NCI-H345 (cell line): ENCODE measurements around the gene CDKAL1.
"Not testable (repeated sequence)": the region's sequence is repeated elsewhere in the genome, so short reads cannot be mapped to it uniquely, and the experiment has no call there.

ENCODE experiments used
- DNase-seq: peaks from one replicate; lab custom pipeline; 2025; lab: John Stamatoyannopoulos, UW

CDKAL1 gene

DNA sequence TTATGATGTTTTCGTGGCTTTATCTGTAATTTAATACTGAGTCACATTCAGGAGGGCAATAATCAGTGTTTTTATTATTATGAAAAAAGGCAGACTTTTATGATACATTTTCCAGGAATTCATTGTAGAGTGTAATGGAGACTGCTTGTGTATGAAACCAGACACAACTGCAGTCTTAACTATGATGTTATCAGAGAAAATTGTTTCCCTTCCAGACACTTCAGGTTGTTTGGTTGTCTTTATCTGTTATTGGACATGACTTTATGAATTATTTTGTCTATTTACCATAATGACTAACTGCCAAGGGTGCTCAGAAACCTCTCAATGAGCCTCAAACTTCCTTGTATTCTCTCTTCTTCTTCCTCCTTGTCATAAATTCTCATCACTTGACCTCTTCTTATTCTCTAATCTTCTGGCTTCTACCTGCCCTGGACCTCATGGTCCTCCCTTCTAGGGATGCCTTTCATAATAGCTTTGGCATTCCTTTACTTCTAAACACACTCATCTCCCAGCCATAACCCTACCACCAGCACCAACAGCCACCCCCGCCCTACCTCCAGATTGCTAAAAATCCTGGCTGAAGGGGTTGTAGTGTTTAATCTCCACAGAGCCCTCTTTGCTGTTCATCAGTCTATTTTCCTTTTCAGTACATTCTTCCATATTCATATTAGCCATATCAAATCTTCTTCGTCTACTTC, 492.5 kb downstream of the CDKAL1 start:
- DNase-seq, result no peak

DNA sequence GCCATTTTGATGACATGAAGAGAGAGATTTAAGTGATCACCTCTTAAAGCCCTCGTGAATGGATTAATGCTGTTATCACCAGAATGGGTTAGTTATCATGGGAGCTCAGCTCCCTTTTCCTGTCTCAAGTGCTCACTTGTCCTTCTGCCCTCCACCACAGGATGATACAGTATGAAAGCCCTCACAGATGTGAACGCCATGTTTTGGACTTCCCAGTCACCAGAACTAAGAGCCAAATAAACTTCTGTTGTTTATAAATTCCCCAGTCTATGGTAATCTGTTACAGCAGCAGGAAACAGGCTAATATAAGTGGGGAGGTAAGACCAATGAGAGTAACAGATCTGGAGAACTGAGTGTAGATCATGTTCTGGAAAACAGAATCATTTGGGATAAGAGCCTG, 493.2 kb downstream of the CDKAL1 start:
- no peak for DNase-seq

DNA sequence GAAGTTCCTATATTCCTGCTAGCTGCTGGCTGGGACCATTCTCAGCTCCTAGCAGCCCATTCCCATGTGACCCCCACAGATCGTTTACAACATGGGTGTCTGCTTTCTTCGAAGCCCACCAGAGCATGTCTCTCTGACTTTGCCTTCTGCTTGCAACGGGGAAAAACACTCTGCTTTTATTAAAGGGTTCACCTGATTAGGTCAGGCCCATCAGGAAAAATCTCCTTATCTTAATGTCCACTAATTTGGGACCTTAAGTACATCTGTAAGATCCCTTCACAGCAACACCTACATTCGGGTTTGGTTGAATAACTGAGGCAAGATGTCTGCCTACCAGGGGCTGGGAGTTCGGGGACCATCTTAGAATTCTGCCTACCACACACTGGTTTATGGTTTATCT, 496.9 kb downstream of the CDKAL1 start:
- no peak for DNase-seq

DNA sequence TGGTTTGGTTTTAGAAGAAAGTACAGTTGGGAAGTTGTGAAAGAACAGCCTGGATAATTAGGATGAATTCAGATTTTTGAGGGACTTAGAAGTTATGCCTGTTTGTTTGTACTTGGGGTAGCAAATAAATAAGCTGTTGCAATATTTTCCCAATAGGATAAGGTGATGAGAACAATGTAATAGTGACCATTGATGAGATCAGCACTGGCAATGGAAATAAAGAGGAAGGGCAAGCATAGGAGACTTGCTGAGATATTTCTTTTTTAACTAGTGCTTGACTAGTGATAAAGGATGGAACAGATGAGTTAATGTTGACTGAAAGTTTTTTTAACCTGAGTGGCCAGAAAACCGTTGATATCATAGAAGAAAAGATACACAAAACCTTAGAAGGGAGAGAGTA, 498.8 kb downstream of the CDKAL1 start:
- no peak for DNase-seq

DNA sequence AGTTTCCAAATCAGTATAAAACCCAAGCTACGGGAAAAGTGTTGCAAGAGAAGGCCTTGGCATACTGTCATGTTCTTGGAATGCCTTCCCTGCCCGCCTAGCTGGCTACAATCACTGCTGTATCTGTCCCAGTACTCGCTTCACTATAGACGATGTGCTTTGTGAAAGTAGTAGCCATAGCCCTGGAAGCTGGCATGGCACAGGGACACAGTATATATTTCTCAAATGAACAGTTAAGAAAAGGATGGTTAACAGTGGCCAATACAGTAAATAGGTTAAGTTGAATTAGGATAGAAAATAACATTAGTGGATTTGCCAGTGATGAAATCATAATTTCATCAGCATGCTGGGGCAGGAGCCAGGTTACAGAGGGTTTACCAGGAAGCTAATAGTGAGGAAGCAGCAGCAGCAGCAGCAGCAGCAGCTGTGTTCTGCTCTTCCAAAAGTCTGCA, 499.3 kb downstream of the CDKAL1 start:
- no peak for DNase-seq

DNA sequence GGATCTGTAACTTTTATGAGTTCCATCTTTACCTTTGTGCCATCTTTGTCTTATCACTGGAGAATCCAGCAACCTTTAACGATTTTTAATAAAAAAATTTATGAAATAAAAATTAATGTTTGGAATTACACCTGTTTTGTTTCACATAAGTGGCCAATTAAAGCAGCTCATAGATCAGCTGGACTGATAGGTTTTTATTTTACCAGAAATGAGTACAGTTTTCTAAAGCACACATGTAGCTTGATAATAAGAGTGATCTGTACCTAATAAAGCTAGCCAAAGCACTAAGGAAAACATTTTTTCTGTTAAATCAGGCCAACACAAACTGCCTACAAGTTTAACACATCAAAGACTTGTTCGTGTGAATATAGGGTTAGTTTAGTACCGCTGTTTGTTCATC, 500.1 kb downstream of the CDKAL1 start:
- DNase-seq, result no peak

DNA sequence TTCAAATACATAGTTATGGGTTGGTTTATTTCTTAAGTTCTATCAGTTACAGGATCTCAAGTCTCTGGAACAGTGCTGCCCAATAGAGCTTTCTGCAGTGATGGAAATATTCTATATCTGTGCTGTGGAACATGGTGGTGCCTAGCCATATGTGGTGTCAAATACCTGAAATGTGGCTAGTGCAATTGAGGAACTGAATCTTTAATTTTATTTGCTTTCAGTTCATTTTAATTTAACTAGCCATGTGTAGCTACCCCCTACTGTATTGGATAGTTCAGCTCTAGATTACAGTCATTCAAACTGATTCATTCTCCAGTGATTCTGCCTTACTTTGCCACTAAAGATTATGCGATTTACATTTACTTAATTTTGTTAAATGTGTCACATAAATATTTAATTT, 503.2 kb downstream of the CDKAL1 start:
- no peak for DNase-seq

DNA sequence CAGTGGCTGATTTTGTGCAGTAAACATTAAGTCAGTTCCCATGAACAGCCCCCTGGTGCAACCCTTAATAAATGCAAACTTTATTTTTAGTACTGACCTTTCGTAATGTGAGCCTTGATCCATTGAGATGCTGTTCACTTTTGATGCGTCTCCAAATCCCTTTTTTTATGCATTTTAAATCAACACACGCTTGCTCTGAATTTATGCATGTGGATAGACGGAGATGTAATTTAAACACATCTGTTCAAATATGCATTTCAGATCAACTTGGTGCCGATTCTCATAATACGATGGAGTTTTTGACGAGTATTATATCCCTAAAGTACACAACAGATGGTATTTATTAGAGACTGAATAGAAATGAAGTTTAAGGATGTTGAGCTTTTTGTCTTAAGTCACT, 505.7 kb downstream of the CDKAL1 start:
- no peak for DNase-seq

DNA sequence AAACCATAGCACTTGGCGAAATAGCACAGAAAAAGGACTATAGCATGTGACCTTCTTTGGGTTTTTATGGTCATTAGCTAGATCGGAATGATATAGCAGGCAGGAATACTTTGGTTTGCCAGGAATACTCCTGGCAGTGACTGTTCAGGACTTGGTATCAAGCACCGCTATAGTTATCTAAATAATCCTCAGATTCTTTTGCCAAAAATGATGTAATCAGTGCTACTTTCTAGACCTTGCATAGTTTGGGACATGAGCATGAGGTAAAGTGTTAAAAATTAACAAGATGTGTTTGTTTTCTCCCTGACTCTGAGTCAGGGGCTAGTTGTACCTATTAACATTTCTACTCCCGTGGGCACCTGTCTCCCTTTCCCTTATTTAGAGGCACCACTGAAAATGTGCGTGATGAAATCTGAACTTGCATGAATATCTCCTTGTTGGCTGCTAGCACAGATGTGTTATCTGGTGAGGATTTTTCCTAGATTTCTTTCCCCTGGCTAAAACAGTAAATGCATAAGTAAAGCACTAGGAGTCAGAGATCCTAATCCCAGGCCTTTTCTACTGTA, 511.0 kb downstream of the CDKAL1 start:
- no peak for DNase-seq

DNA sequence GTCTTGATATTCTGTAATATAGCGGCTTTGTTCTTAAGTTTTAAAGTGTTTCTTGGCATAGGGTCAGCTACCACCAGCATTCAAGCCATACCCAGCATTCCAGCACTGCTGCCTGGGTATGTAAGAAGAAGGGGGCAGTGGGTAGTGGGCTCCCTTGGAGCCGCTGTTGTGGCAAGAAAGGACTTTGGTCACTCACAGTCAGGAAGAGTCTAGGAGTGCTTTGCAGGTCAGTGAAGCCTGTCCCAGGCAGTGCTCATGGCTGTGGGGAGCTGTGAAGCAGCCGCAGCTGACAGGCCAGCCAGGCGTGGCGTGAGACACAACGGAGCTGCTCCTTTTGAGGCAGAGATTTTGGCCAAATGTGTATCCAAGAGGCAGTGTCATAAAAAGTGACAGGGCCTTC, 512.0 kb downstream of the CDKAL1 start:
- no peak for DNase-seq

DNA sequence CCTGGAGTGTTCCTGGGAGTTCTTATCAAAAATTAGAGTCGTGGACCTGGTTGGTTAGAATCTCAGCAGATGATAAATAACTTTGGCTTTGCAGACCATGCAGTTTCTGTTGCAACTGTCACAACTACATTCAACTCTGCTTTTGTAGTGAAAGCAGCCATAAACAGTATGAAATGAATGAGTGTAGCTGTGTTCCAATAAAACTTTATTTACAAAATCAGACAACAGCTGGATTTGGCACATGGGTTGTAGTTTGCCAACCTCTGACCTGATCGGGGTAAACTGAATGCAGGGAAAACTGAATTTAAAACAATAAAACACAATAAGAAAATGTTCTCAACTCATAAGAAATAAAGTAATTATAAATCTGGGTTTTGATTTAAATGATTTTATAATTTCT, 513.8 kb downstream of the CDKAL1 start:
- DNase-seq, result no peak

DNA sequence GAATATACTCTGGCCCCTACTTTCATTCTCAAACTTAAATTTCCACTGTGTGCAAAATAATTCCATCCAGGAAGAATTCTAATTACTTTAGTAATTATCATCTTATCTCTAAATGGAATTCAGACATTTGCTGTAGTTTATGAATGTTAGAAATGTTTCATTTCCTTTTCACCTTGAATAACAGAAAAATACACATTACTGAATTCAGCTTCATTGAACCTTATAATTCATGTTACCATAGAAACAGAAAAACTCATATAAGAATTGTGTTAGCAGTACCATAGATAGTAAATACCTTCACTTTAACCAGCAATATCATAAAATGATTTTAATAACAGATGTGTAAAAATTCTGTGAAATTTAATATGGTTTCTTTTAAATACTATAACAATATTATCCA, 514.9 kb downstream of the CDKAL1 start:
- DNase-seq, result no peak

DNA sequence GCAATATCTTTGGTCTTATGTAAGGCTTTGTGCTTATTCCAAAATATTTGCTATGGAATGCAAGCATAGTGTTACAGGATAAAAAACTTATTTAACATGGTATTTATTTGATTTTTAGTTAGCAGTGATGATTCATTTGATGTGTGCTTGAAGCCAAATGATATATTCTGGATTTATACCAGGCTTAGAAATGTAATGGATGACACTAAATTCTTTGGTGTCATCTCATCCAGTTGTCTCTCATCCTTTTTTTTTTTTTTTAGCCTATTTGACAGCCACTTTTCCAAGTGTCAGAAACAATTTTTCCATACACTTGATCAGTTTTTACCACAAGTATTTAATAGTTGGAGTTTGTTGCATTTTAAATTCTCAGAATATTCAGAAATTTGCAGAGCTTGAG, 515.3 kb downstream of the CDKAL1 start:
- DNase-seq, result no peak

DNA sequence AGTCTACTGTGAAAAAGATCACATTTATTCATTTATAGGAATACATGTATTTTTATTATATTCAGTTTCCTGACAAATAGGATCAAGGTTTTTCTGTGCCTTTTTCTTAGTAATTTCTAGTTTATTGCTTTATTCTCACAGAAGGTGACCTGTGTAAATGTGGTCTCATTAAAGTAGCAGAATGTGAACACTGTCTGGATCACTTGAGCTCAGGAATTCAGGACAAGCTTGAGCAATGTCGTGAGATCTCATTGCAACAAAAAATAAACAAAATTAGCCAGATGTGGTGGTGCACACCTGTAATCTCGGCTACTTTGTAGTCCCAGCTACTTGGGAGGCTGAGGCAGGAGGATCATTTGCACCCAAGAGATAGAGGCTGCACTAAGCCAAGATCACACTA, 516.7 kb downstream of the CDKAL1 start:
- DNase-seq, result no peak

DNA sequence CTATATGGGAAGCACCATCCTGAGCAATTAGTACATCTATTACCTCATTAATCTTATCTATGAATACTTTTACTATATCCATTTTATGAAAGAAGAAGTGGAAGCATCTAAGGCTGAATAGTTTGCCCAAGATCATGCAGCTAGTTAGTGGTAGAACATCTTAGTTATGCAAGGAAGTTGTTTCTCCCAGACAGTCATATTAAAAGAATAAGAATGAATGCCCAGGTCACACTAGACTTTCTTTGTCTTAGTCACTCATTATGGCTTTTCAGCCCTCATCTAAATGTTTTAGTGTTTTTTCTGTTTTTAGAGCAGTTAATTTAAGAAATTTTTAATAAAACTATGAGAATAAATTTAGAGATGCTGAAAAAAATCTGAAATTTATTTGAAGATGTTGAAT, 517.5 kb downstream of the CDKAL1 start:
- no peak for DNase-seq

DNA sequence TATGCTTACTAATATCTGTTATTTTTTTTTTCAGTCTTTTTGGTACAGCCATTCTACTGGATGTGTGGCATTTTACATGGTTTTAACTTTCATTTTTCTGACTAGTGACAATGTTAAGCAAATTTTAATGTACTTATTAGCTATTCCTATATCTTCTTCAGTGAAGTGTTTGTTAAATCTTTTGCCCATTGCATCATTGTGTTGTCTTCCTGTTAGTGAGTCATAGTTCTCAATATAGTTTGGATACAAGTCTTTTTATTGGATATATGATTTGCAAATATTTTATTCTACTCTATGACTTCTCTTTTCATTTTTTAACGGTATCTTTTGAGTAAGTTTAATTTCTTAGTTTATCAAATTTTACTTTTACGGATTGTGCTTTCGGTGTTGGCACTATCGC, 519.4 kb downstream of the CDKAL1 start:
- no peak for DNase-seq

DNA sequence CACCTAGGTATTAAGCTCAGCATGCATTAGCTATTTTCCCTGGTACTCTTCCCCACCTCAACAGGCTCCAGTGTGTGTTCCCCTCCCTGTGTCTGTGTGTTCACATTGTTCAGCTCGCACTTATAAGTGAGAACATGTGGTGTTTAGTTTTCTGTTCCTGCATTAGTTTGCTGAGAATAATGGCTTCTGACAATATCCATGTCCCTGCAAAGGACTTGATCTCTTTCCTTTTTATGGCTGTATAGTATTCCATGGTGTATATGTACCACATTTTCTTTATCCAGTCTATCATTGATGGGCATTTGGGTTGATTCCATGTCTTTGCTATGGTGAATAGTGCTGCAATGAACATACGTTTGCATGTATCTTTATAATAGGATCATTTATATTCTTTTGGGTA, 521.2 kb downstream of the CDKAL1 start:
- DNase-seq, result not testable (repeated sequence)

DNA sequence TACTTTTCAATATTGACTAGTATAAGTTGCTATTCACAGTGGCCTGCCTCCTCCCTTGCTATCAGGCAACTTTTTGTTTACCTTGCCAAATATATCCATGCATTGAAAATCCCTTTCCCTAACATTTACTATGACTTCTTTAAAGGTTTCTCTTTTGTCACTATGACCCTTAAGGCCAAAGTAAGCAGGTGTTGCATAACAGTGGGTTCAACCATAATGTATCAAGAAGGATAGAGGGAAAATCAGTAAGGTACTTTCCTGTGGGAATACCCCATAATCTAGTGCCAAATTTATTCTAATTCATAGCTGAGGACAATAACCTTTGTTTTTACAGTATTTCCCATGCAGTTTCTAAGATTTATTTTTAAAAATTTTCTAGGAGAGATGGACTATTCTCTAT, 527.6 kb downstream of the CDKAL1 start:
- DNase-seq, result no peak

DNA sequence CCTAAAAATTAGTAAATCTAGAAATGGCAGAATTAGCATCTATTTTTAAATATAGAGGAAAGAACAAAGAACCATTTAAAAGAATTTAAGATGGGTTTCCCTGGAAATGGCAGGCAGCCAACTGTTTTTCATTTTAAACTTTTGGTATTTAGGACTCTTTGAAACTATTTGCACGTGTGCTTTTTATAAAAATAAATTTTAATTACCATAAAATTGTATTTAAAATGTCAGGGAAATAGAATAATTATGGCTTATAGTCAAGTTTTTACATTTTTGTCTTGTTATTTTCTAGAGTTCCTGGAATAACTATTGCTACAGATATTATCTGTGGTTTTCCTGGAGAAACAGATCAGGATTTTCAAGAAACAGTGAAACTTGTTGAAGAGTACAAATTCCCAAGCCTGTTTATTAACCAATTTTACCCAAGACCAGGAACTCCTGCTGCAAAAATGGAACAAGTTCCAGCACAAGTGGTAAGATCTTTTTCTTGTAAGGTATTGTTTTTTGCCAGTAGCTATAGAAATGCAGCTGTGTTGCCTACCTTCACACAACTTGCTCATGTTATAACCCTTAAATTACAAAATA, 530.6 kb downstream of the CDKAL1 start:
- DNase-seq, result no peak

DNA sequence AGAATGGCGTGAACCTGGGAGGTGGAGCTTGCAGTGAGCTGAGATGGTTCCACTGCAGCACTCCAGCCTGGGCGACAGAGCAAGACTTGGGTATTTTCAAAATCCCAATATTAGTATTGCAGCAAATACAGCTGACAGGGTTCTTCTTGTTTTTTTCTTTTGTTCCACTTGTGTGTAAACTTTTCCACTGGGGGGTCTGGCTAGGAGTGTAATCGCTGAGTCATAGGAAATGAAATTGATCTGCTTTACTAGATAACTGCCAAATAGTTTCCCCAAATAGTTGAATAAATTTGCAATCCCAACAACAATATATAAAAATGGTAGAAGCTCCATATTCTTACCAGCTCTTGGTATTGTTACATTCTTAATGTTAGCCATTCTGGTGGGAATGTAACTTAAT, 533.3 kb downstream of the CDKAL1 start:
- DNase-seq, result no peak

DNA sequence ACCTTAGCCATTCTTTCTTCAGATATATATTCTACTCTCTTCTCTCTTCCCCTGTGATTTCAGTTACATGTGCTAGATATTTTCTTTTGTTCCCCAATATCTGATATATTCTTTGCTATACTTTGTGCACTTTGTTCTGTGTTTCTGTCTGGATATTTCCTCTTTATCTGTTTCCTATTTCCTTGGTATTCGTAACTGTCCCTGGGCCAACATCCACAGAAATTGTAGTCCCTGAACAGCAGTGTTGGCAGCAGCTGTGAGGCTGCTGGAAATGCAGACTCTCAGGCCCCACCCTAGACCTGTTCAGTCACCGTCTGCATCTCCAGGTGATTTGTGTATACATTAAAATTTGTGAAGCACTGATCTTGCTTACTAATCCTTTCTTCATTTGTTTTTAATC, 536.4 kb downstream of the CDKAL1 start:
- DNase-seq, result no peak

DNA sequence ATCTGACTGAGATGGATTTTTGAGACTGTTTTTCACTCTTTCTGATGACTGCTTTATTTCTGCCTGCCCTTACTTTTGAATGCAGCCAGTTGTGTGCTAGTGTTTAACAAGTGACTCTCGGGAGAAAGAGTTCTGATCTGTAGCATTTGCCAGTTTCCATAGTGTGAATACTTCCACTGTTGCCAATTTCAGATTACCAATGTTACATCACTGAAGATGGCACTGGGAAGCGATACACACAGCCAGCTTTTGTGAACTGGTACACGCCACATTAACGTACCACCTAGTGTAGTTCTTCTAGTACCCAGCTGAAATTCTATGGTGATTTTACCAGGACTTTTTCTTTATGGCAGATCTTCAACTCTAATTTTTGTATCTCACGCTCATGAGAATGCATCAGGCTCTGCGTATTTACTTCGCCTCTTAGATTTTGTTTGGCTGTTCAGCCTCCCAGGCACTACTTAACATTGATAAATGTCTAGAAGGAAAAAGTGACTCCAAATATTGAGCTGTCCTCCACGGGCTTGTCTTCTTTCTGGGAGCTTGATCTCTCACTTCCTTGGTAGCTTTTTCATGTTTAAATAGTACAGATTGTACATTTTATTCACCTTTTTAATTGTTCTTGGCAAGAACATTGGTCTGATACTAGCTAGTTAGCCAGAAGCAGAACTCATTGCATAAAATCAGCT, 537.7 kb downstream of the CDKAL1 start:
- no peak for DNase-seq

DNA sequence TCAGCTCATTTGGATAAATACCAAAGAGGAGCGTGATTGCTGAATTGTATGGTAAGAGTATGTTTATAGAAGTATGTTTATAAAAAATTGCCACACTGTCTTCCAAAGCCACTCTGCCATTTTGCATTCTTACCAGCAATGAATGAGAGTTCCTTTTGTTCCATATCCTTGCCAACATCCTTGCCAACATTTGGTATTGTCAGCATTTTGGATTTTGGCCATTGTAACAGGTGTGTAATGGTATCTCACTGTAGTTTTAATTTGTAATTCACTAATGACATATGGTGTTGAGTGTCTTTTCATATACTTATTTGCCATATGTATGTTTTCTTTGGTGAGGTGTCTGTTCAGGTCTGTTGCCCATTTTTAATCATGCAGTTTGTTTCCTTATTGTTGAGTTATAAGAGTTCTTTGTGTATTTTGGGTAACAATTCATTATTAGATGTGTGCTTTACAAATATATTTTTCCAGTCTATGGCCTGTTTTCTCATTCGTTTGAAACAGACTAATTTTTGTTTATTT, 539.1 kb downstream of the CDKAL1 start:
- no peak for DNase-seq
